Activated T-helper 17 cell treated with anti-CD3 and anti-CD28 coated beads, Interleukin-2, amount 50 U/mL, for 72 hours (primary cell): ENCODE results near the gene TAGLN3. TPM values are rescaled to one million over a fixed set of nuclear protein-coding genes. Genes with fewer than 3 reads are reported as not detected.

Source experiments
- ATAC-seq: fragments of 150-1000 bp; cut with Tn5 transposase; replicated peaks from 2 replicates; pipeline ENCODE4 v1.10.0; 2021; ENCODE audit warnings: mild to moderate bottlenecking, moderate library complexity
- H3K27ac Mint-ChIP-seq: one replicate; pipeline ENCODE4 v1.8.0; 2022; ENCODE audit warnings: mixed read lengths
- H3K27me3 Mint-ChIP-seq: one replicate; pipeline ENCODE4 v1.8.0; 2022; ENCODE audit warnings: mixed read lengths
- H3K36me3 Mint-ChIP-seq: one replicate; pipeline ENCODE4 v1.8.0; 2022; ENCODE audit warnings: low read depth, mild to moderate bottlenecking, mixed read lengths
- H3K4me1 Mint-ChIP-seq: one replicate; pipeline ENCODE4 v1.8.0; 2022; ENCODE audit warnings: mixed read lengths
- H3K4me3 Mint-ChIP-seq: one replicate; pipeline ENCODE4 v1.8.0; 2022; ENCODE audit warnings: mild to moderate bottlenecking, mixed read lengths
- H3K9me3 Mint-ChIP-seq: one replicate; pipeline ENCODE4 v1.8.0; 2022; ENCODE audit warnings: mixed read lengths
- total RNA-seq, 2 donors: library from RNA; stranded (reverse); gene quantifications; one replicate each; pipeline ENCODE4 v1.2.3, GENCODE V29; 2022

The TAGLN3 gene
- total RNA-seq, 2 donors from 2014 or later, result 0.56 to 7.1 TPM

GRCh38 chr3:111989061-111989678, 9.6 kb upstream of the TAGLN3 start:
- H3K4me3 Mint-ChIP-seq, result peak overlapping the region; percentile 13
- H3K27me3 Mint-ChIP-seq, result no peaks in the 10 kb centered on the region
- peak; percentile 34 for ATAC-seq
- peaks cover 81% of the 10 kb centered on the region for H3K36me3 Mint-ChIP-seq
- peaks cover 17% of the 10 kb centered on the region for H3K4me1 Mint-ChIP-seq
- H3K9me3 Mint-ChIP-seq, result no peaks in the 10 kb centered on the region
- no peak overlapping the region for H3K27ac Mint-ChIP-seq

GRCh38 chr3:111993038-111993437, 5.7 kb upstream of the TAGLN3 start:
- H3K27ac Mint-ChIP-seq, result no peak overlapping the region

GRCh38 chr3:111999484-112000324, 982 bp downstream of the TAGLN3 start:
- H3K4me1 Mint-ChIP-seq, result peaks cover 39% of the 10 kb centered on the region
- peak overlapping the region; percentile 53 for H3K27ac Mint-ChIP-seq
- no peak for ATAC-seq
- peaks cover 5% of the 10 kb centered on the region for H3K9me3 Mint-ChIP-seq
- H3K4me3 Mint-ChIP-seq, result peak overlapping the region; percentile 81
- no peaks in the 10 kb centered on the region for H3K27me3 Mint-ChIP-seq
- H3K36me3 Mint-ChIP-seq, result no peaks in the 10 kb centered on the region

More at GRCh38 chr3:111993038-111993437, 5.7 kb upstream of the TAGLN3 start:
- peaks cover 5% of the 10 kb centered on the region for H3K9me3 Mint-ChIP-seq
- peaks cover 44% of the 10 kb centered on the region for H3K36me3 Mint-ChIP-seq
- no peaks in the 10 kb centered on the region for H3K27me3 Mint-ChIP-seq
- no peaks in the 10 kb centered on the region for H3K4me1 Mint-ChIP-seq
- no peak for ATAC-seq
- H3K4me3 Mint-ChIP-seq, result no peak overlapping the region

- peak overlapping the region; percentile 81 for H3K4me3 Mint-ChIP-seq
- peaks cover under 1% of the 10 kb centered on the region for H3K9me3 Mint-ChIP-seq
- H3K27me3 Mint-ChIP-seq, result no peaks in the 10 kb centered on the region
- no peak overlapping the region for H3K27ac Mint-ChIP-seq
- no peak for ATAC-seq
- H3K4me1 Mint-ChIP-seq, result peaks cover 46% of the 10 kb centered on the region
- H3K36me3 Mint-ChIP-seq, result no peaks in the 10 kb centered on the region
These were observed 1.6 kb downstream of the TAGLN3 start for GRCh38 chr3:112000367-112000771.

GRCh38 chr3:112000966-112001365, 2.2 kb downstream of the TAGLN3 start:
- no peak for ATAC-seq
- Mint-ChIP-seq H3K9me3 (no peaks in the 10 kb centered on the region), H3K27me3 (no peaks in the 10 kb centered on the region), H3K27ac (no peak overlapping the region), H3K4me3 (peak overlapping the region; percentile 79), H3K36me3 (no peaks in the 10 kb centered on the region), H3K4me1 (peaks cover 48% of the 10 kb centered on the region)

- Mint-ChIP-seq H3K27me3 (no peaks in the 10 kb centered on the region), H3K27ac (no peak overlapping the region), H3K4me3 (peak overlapping the region; percentile 79), H3K9me3 (no peaks in the 10 kb centered on the region), H3K4me1 (peaks cover 48% of the 10 kb centered on the region), H3K36me3 (no peaks in the 10 kb centered on the region)
- ATAC-seq, result peak; percentile 55
These were observed 2.8 kb downstream of the TAGLN3 start for GRCh38 chr3:112001526-112001925.

GRCh38 chr3:112002096-112002971, 3.6 kb downstream of the TAGLN3 start:
- Mint-ChIP-seq H3K9me3 (no peaks in the 10 kb centered on the region), H3K4me3 (peak overlapping the region; percentile 79), H3K27ac (peak overlapping the region; percentile 93), H3K27me3 (no peaks in the 10 kb centered on the region), H3K4me1 (peaks cover 48% of the 10 kb centered on the region), H3K36me3 (no peaks in the 10 kb centered on the region)
- ATAC-seq, result peak; percentile 89

GRCh38 chr3:112003321-112004080, 4.8 kb downstream of the TAGLN3 start:
- H3K27ac Mint-ChIP-seq, result peak overlapping the region; percentile 93
- no peaks in the 10 kb centered on the region for H3K36me3 Mint-ChIP-seq
- H3K9me3 Mint-ChIP-seq, result no peaks in the 10 kb centered on the region
- peaks cover 48% of the 10 kb centered on the region for H3K4me1 Mint-ChIP-seq
- ATAC-seq, result no peak
- no peaks in the 10 kb centered on the region for H3K27me3 Mint-ChIP-seq
- H3K4me3 Mint-ChIP-seq, result peak overlapping the region; percentile 79

GRCh38 chr3:112004187-112004586, 5.5 kb downstream of the TAGLN3 start:
- peak overlapping the region; percentile 79 for H3K4me3 Mint-ChIP-seq
- no peaks in the 10 kb centered on the region for H3K36me3 Mint-ChIP-seq
- peak overlapping the region; percentile 39 for H3K27ac Mint-ChIP-seq
- no peak for ATAC-seq
- H3K27me3 Mint-ChIP-seq, result no peaks in the 10 kb centered on the region
- H3K4me1 Mint-ChIP-seq, result peaks cover 48% of the 10 kb centered on the region
- H3K9me3 Mint-ChIP-seq, result no peaks in the 10 kb centered on the region

GRCh38 chr3:112004669-112005068, 5.9 kb downstream of the TAGLN3 start:
- H3K27me3 Mint-ChIP-seq, result no peaks in the 10 kb centered on the region
- H3K9me3 Mint-ChIP-seq, result no peaks in the 10 kb centered on the region
- ATAC-seq, result no peak
- peaks cover 48% of the 10 kb centered on the region for H3K4me1 Mint-ChIP-seq
- H3K36me3 Mint-ChIP-seq, result no peaks in the 10 kb centered on the region
- peak overlapping the region; percentile 79 for H3K4me3 Mint-ChIP-seq
- H3K27ac Mint-ChIP-seq, result peak overlapping the region; percentile 39

GRCh38 chr3:112005091-112005672, 6.5 kb downstream of the TAGLN3 start:
- H3K4me3 Mint-ChIP-seq, result peak overlapping the region; percentile 79
- H3K4me1 Mint-ChIP-seq, result peaks cover 48% of the 10 kb centered on the region
- no peaks in the 10 kb centered on the region for H3K36me3 Mint-ChIP-seq
- H3K27ac Mint-ChIP-seq, result peak overlapping the region; percentile 39
- no peaks in the 10 kb centered on the region for H3K9me3 Mint-ChIP-seq
- peak; percentile 33 for ATAC-seq
- H3K27me3 Mint-ChIP-seq, result no peaks in the 10 kb centered on the region

GRCh38 chr3:112007633-112008032, 8.9 kb downstream of the TAGLN3 start:
- no peaks in the 10 kb centered on the region for H3K36me3 Mint-ChIP-seq
- H3K27ac Mint-ChIP-seq, result no peak overlapping the region
- H3K9me3 Mint-ChIP-seq, result no peaks in the 10 kb centered on the region
- peaks cover 30% of the 10 kb centered on the region for H3K4me1 Mint-ChIP-seq
- ATAC-seq, result no peak
- no peaks in the 10 kb centered on the region for H3K27me3 Mint-ChIP-seq
- no peak overlapping the region for H3K4me3 Mint-ChIP-seq

- Mint-ChIP-seq H3K27ac (no peak overlapping the region), H3K4me3 (no peak overlapping the region), H3K4me1 (peaks cover 20% of the 10 kb centered on the region), H3K36me3 (no peaks in the 10 kb centered on the region), H3K9me3 (no peaks in the 10 kb centered on the region), H3K27me3 (no peaks in the 10 kb centered on the region)
- ATAC-seq, result no peak
These were observed 10.9 kb downstream of the TAGLN3 start for GRCh38 chr3:112009670-112010069.
